VCaP (cell line): ENCODE data around the gene BBS5.

Source experiments
- H3K27ac ChIP-seq: fragments of 450-650 bp; 2 replicates; pipeline ENCODE4 v1.5.1; 2017
- CTCF ChIP-seq: fragments of 450-650 bp; conservative IDR thresholded peaks from 2 replicates; pipeline ENCODE4 v1.5.1; 2017; ENCODE audit warnings: mild to moderate bottlenecking, moderate library complexity

Gene BBS5

GRCh38 chr2:169472249-169472648, 7.0 kb upstream of the BBS5 start:
- no peak for TF ChIP-seq CTCF
- no peak overlapping the region for H3K27ac ChIP-seq

GRCh38 chr2:169476459-169476858, 2.8 kb upstream of the BBS5 start:
- no peak for TF ChIP-seq CTCF
- H3K27ac ChIP-seq: no peak overlapping the region

GRCh38 chr2:169478339-169478738, 955 bp upstream of the BBS5 start:
- TF ChIP-seq CTCF: no peak
- H3K27ac ChIP-seq: peak overlapping the region; percentile 66

- peak overlapping the region; percentile 66 for H3K27ac ChIP-seq
- no peak for TF ChIP-seq CTCF
Observed at GRCh38 chr2:169478745-169479256, 493 bp upstream of the BBS5 start.

GRCh38 chr2:169480079-169480465, 778 bp downstream of the BBS5 start:
- no peak for TF ChIP-seq CTCF
- peak overlapping the region; percentile 66; the same call in 1 of the 2 replicates for H3K27ac ChIP-seq

GRCh38 chr2:169485650-169486138, 6.4 kb downstream of the BBS5 start:
- TF ChIP-seq CTCF: no peak
- no peak overlapping the region for H3K27ac ChIP-seq

GRCh38 chr2:169486487-169486886, 7.2 kb downstream of the BBS5 start:
- no peak for TF ChIP-seq CTCF
- no peak overlapping the region for H3K27ac ChIP-seq
